Measurements from ENCODE around the gene ROCK2.

Gene ROCK2

DNA sequence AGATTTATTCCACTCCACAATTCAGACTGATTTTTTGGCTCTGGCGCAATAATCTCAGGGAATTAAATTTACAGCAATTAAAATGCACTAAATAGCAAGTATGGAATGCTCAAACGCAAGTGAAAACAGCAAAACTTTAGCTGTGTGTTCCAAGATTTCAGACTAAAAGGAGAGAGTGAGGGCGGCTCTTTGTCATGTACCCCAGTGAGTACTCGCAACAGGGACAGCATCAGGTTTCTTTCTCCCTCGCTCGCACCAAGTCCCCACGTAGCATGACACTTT lies 1.1 kb downstream of the ROCK2 start:
- no peak for TF ChIP-seq CTCF (conservative IDR thresholded peaks at IDR 0.05; ENCODE audit: low read depth, low read length)
- Histone ChIP-seq H3K9ac (peak overlapping the region; percentile 67; the same call in 1 of the 2 replicates), H3K27me3 (ENCODE audit: insufficient read depth, low read depth) (no peaks in the 10 kb centered on the region), H3K4me3 (IDR thresholded peaks at IDR 0.05; ENCODE audit: insufficient read depth, low read depth, low read length) (peak overlapping the region; percentile 77), H3K4me1 (ENCODE audit: low read depth, poor library complexity, severe bottlenecking) (peaks cover 31% of the 10 kb centered on the region), H2AFZ (ENCODE audit: low read depth) (peak overlapping the region; percentile 75; the same call in 1 of the 2 replicates), H4K20me1 (ENCODE audit: insufficient read depth) (peaks cover 9% of the 10 kb centered on the region; the same call in 1 of the 2 replicates), H3K79me2 (ENCODE audit: insufficient read depth, low read depth) (peaks cover 52% of the 10 kb centered on the region), H3K27ac (peak overlapping the region; percentile 32; the same call in 1 of the 2 replicates), H3K4me2 (peak overlapping the region; percentile 95), H3K36me3 (ENCODE audit: insufficient read depth) (no peaks in the 10 kb centered on the region)

DNA sequence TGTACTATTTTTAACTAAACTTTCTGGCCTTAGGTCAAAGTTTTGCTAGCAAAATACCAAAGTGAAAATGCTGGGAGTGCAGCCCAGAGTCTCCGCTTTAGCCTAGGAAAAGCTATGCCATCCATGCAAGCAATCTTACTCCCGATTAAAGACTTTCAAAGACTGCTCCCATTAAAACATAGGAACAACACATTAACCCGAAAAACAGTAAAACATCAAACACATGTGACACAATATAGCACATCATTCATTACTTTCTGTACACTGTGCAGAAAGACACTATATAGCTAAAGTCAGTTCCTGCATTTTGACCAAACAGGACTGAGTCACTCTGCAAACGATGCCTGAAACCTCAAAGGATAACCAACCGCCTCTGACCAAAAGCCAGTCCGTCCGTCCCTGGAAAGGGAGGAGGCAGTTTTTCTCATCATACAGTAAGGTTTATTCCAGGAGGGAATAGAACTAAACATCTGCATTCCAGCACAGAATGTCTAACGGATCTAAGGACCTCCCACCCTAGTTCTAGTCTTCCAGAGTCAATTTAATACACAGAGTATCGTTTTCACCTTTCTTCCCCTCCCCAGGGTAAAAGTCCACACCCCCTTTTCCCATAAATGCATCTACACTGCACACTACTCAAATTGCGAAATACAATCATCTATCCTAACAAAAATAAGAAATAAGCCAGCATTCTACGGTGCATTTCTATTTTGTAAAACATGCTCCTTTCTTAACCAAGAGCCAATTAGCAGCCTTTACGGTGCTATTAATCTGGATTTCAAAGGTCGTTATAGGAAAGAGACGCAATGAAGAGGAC lies 1.7 kb downstream of the ROCK2 start:
- TF ChIP-seq CTCF (conservative IDR thresholded peaks at IDR 0.05; ENCODE audit: low read depth, low read length): no peak
- Histone ChIP-seq H2AFZ (ENCODE audit: low read depth) (no peak overlapping the region), H3K79me2 (ENCODE audit: insufficient read depth, low read depth) (peaks cover 58% of the 10 kb centered on the region), H3K27ac (peak overlapping the region; percentile 32; the same call in 1 of the 2 replicates), H3K4me3 (IDR thresholded peaks at IDR 0.05; ENCODE audit: insufficient read depth, low read depth, low read length) (peak overlapping the region; percentile 77), H3K27me3 (ENCODE audit: insufficient read depth, low read depth) (no peaks in the 10 kb centered on the region), H4K20me1 (ENCODE audit: insufficient read depth) (peaks cover 9% of the 10 kb centered on the region; the same call in 1 of the 2 replicates), H3K4me2 (peak overlapping the region; percentile 95), H3K36me3 (ENCODE audit: insufficient read depth) (no peaks in the 10 kb centered on the region), H3K9ac (peak overlapping the region; percentile 67; the same call in 1 of the 2 replicates), H3K4me1 (ENCODE audit: low read depth, poor library complexity, severe bottlenecking) (peaks cover 31% of the 10 kb centered on the region)

DNA sequence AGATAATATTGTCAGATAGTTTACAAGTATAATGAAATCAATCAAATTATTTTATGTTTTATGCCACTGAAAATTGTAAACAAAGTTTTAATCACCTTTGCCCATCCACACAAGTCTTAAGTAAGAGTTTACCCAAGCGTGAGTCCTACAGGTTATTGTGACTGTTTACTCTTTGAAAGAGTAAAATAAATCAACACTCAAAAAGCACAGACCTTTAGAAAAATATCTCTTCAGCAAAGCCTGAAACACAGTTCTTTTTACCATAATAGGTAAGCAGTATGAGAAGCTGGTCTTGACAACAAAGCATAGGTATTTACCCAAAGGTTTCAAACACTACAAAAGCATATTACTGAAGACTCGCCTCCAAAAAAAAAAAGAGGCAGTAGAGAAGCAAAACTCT lies 3.7 kb downstream of the ROCK2 start:
- H3K36me3 ChIP-seq (ENCODE audit: insufficient read depth): no peaks in the 10 kb centered on the region
- H3K27ac ChIP-seq: no peak overlapping the region
- H4K20me1 ChIP-seq (ENCODE audit: insufficient read depth): peaks cover 9% of the 10 kb centered on the region; the same call in 1 of the 2 replicates
- no peaks in the 10 kb centered on the region for H3K27me3 ChIP-seq (ENCODE audit: insufficient read depth, low read depth)
- no peak for TF ChIP-seq CTCF (conservative IDR thresholded peaks at IDR 0.05; ENCODE audit: low read depth, low read length)
- no peak overlapping the region for H3K4me3 ChIP-seq (IDR thresholded peaks at IDR 0.05; ENCODE audit: insufficient read depth, low read depth, low read length)
- peaks cover 76% of the 10 kb centered on the region for H3K79me2 ChIP-seq (ENCODE audit: insufficient read depth, low read depth)
- H2AFZ ChIP-seq (ENCODE audit: low read depth): no peak overlapping the region
- no peak overlapping the region for H3K4me2 ChIP-seq
- peaks cover 31% of the 10 kb centered on the region for H3K4me1 ChIP-seq (ENCODE audit: low read depth, poor library complexity, severe bottlenecking)
- no peak overlapping the region for H3K9ac ChIP-seq

GRCh38 chr2:11339508-11340083 lies 4.8 kb downstream of the ROCK2 start:
- H4K20me1 ChIP-seq (ENCODE audit: insufficient read depth): peaks cover 9% of the 10 kb centered on the region; the same call in 1 of the 2 replicates
- H2AFZ ChIP-seq (ENCODE audit: low read depth): no peak overlapping the region
- H3K36me3 ChIP-seq (ENCODE audit: insufficient read depth): no peaks in the 10 kb centered on the region
- no peaks in the 10 kb centered on the region for H3K27me3 ChIP-seq (ENCODE audit: insufficient read depth, low read depth)
- H3K79me2 ChIP-seq (ENCODE audit: insufficient read depth, low read depth): peaks cover 86% of the 10 kb centered on the region
- H3K4me2 ChIP-seq: no peak overlapping the region; the same call in 1 of the 2 replicates
- TF ChIP-seq CTCF (conservative IDR thresholded peaks at IDR 0.05; ENCODE audit: low read depth, low read length): no peak
- no peak overlapping the region for H3K9ac ChIP-seq
- H3K4me1 ChIP-seq (ENCODE audit: low read depth, poor library complexity, severe bottlenecking): peaks cover 31% of the 10 kb centered on the region
- H3K4me3 ChIP-seq (IDR thresholded peaks at IDR 0.05; ENCODE audit: insufficient read depth, low read depth, low read length): no peak overlapping the region
- no peak overlapping the region for H3K27ac ChIP-seq

Data from KMS-11 (cell line).